Measurements from ENCODE around the gene SERPIND1. TPM values are rescaled to one million over a fixed set of nuclear protein-coding genes. Genes with fewer than 3 reads are reported as not detected.

SERPIND1 gene
- total RNA-seq, 4 donors from 2014 or later = 0.15 TPM; not detected in 3

GRCh38 chr22:20793748-20794649 is 20.1 kb downstream of the SERPIND1 start:
- ATAC-seq = no peak
- H3K36me3 ChIP-seq = peaks cover 0 to 89% of the 10 kb centered on the region in 2 donors
- no peak overlapping the region for H3K27ac ChIP-seq
- peaks cover 0 to 9% (median 0%) of the 10 kb centered on the region in 3 donors for H3K4me1 ChIP-seq
- H3K9me3 ChIP-seq = no peaks in the 10 kb centered on the region
- TF ChIP-seq POLR2AphosphoS5 (IDR thresholded peaks at IDR 0.05) = no peak
- no peak for TF ChIP-seq POLR2A (IDR thresholded peaks at IDR 0.05)
- no peak for TF ChIP-seq EP300 (IDR thresholded peaks at IDR 0.05)
- TF ChIP-seq CTCF (IDR thresholded peaks at IDR 0.05) = no peak
- WGBS, 2 donors (ENCODE audit: low coverage in 1 of 2) = 65 to 85% methylated on average over 5 to 6 of the region's 13 CpGs
- no peak overlapping the region for H3K4me3 ChIP-seq
- H3K27me3 ChIP-seq = no peaks in the 10 kb centered on the region

- H3K27ac ChIP-seq = no peak overlapping the region
- WGBS, 2 donors (ENCODE audit: low coverage in 1 of 2) = 86 to 93% methylated on average over 3 to 4 of the region's 7 CpGs
- TF ChIP-seq POLR2AphosphoS5 (IDR thresholded peaks at IDR 0.05) (no peak), EP300 (IDR thresholded peaks at IDR 0.05) (no peak), POLR2A (IDR thresholded peaks at IDR 0.05) (no peak), CTCF (IDR thresholded peaks at IDR 0.05) (no peak)
- ATAC-seq = no peak
- peaks cover 0 to 9% (median 0%) of the 10 kb centered on the region in 3 donors for H3K4me1 ChIP-seq
- peaks cover 0 to 89% of the 10 kb centered on the region in 2 donors for H3K36me3 ChIP-seq
- no peaks in the 10 kb centered on the region for H3K9me3 ChIP-seq
- H3K27me3 ChIP-seq = no peaks in the 10 kb centered on the region
- no peak overlapping the region for H3K4me3 ChIP-seq
Observed at GRCh38 chr22:20794650-20795413, 20.9 kb downstream of the SERPIND1 start.

- ATAC-seq = no peak
- H3K27ac ChIP-seq = no peak overlapping the region
- 80% methylated on average over 2 of the region's 8 CpGs; no CpG with 5 or more reads in 1 of the 2 donors for WGBS, 2 donors (ENCODE audit: low coverage in 1 of 2)
- TF ChIP-seq POLR2A (IDR thresholded peaks at IDR 0.05) (no peak), POLR2AphosphoS5 (IDR thresholded peaks at IDR 0.05) (no peak), EP300 (IDR thresholded peaks at IDR 0.05) (no peak), CTCF (IDR thresholded peaks at IDR 0.05) (no peak)
- peaks cover 0 to 9% (median 0%) of the 10 kb centered on the region in 3 donors for H3K4me1 ChIP-seq
- no peaks in the 10 kb centered on the region for H3K9me3 ChIP-seq
- H3K4me3 ChIP-seq = no peak overlapping the region
- no peaks in the 10 kb centered on the region for H3K27me3 ChIP-seq
- peaks cover 0 to 92% of the 10 kb centered on the region in 2 donors for H3K36me3 ChIP-seq
Observed at GRCh38 chr22:20796731-20797130, 22.8 kb downstream of the SERPIND1 start.

- H3K36me3 ChIP-seq = peaks cover 0 to 93% of the 10 kb centered on the region in 2 donors
- TF ChIP-seq POLR2AphosphoS5 (IDR thresholded peaks at IDR 0.05) (no peak), EP300 (IDR thresholded peaks at IDR 0.05) (no peak), CTCF (IDR thresholded peaks at IDR 0.05) (no peak), POLR2A (IDR thresholded peaks at IDR 0.05) (no peak)
- WGBS, 2 donors (ENCODE audit: low coverage in 1 of 2) = 87 to 94% methylated on average over 3 of the region's 5 CpGs
- no peaks in the 10 kb centered on the region for H3K27me3 ChIP-seq
- no peak overlapping the region for H3K27ac ChIP-seq
- H3K4me3 ChIP-seq = no peak overlapping the region
- H3K9me3 ChIP-seq = no peaks in the 10 kb centered on the region
- ATAC-seq = no peak
- peaks cover 0 to 9% (median 0%) of the 10 kb centered on the region in 3 donors for H3K4me1 ChIP-seq
Observed at GRCh38 chr22:20798218-20798617, 24.3 kb downstream of the SERPIND1 start.

Measured in gastroesophageal sphincter (tissue), 4 donors.